A549 (cell line): Measurements from ENCODE around the gene AKR1C3. TPM values are rescaled to one million over a fixed set of nuclear protein-coding genes. Genes with fewer than 3 reads are reported as not detected.
A peak's percentile ranks its signal among the peaks of the same experiment; 100 is the strongest.

ENCODE experiments used
- ATAC-seq, 2 experiments: fragments of 200-7000 bp in 1 of 2; fragments of >200 bp in 1 of 2; cut with Nextera tagmentation in 1 of 2; cut with Tn5 transposase in 1 of 2; 3 replicates each; pipeline versions ENCODE4 v1.8.0 to v1.9.1; 2018 to 2020; ENCODE audit warnings: mild to moderate bottlenecking in 1 of 2, moderate library complexity in 1 of 2
- CTCF ChIA-PET: fragments of 300-600 bp; sonication (Branson Sonifier 250); formaldehyde crosslinking; extraction: SDS; loops from one replicate; lab custom pipeline; 2021; ENCODE audit warnings: antibody characterized with exemption, inconsistent platforms; lab: Yijun Ruan, JAX
- POLR2A ChIA-PET: fragments of 350-600 bp; formaldehyde crosslinking; extraction: SDS; loops from one replicate; lab custom pipeline; 2021; ENCODE audit warnings: antibody characterized with exemption, inconsistent platforms; lab: Yijun Ruan, JAX
- DNase-seq, 2 experiments: peaks; one replicate each; pipeline versions ENCODE4 v3.0.0 to v3.0.0-alpha.2; 2011 to 2016; ENCODE audit warnings: low read depth in 1 of 2, low spot score in 1 of 2
- FAIRE-seq: peaks from 2 replicates; lab custom pipeline; 2011; peaks lifted over from hg19 to GRCh38; lab: Jason Lieb, UNC
- H3K27ac ChIP-seq, 2 experiments: fragments of >200 bp; sonication (Bioruptor Twin); formaldehyde crosslinking; 3 replicates each; pipeline ENCODE4 v1.5.1; 2016 to 2017
- H3K4me1 ChIP-seq: fragments of >200 bp; sonication (Bioruptor Twin); formaldehyde crosslinking; 3 replicates; pipeline ENCODE4 v1.6.1; 2016
- H3K4me2 ChIP-seq: fragments of >200 bp; sonication (Bioruptor Twin); formaldehyde crosslinking; 3 replicates; pipeline ENCODE4 v1.6.1; 2016
- H3K4me3 ChIP-seq: fragments of >200 bp; sonication (Bioruptor Twin); formaldehyde crosslinking; 3 replicates; pipeline ENCODE4 v1.5.1; 2016
- H3K9me3 ChIP-seq: fragments of >200 bp; sonication (Bioruptor Twin); formaldehyde crosslinking; 3 replicates; pipeline ENCODE4 v1.6.1; 2016
- ATOH8 ChIP-seq: fragments of 250-450 bp; sonication (Bioruptor Pico); IDR thresholded peaks from 2 replicates; pipeline ENCODE4 v1.5.0; 2020; ENCODE audit warnings: low read depth, mild to moderate bottlenecking, moderate library complexity
- CBX2 ChIP-seq: fragments of 200-600 bp; sonication (generic); IDR thresholded peaks from 2 replicates; pipeline ENCODE4 v1.6.1; 2016; ENCODE audit warnings: low read depth, mild to moderate bottlenecking, borderline replicate concordance
- CBX8 ChIP-seq: fragments of 200-600 bp; sonication (generic); IDR thresholded peaks from 2 replicates; pipeline ENCODE4 v1.6.1; 2016
- CEBPB ChIP-seq, 2 experiments: fragments of >200 bp in 1 of 2; sonication (Bioruptor Twin) in 1 of 2; formaldehyde crosslinking in 1 of 2; IDR thresholded peaks; 2 replicates each; pipeline ENCODE4 v1.6.1; 2012 to 2016
- EHF ChIP-seq: fragments of 250-450 bp; sonication (Bioruptor Pico); IDR thresholded peaks from 2 replicates; pipeline ENCODE4 v1.5.0; 2020; ENCODE audit warnings: mild to moderate bottlenecking
- FOSB ChIP-seq: fragments of 250-450 bp; sonication (Bioruptor Pico); IDR thresholded peaks from 2 replicates; pipeline ENCODE4 v1.5.0; 2020; ENCODE audit warnings: mild to moderate bottlenecking, moderate library complexity
- HDAC2 ChIP-seq: fragments of 200-600 bp; sonication (generic); IDR thresholded peaks from 2 replicates; pipeline ENCODE4 v1.6.1; 2016
- HMGXB4 ChIP-seq: fragments of 250-450 bp; sonication (Bioruptor Pico); IDR thresholded peaks from 2 replicates; pipeline ENCODE4 v1.5.0; 2021; ENCODE audit warnings: mild to moderate bottlenecking, moderate library complexity, borderline replicate concordance
- HOXA7 ChIP-seq: fragments of 250-450 bp; sonication (Bioruptor Pico); IDR thresholded peaks from 2 replicates; pipeline ENCODE4 v1.5.0; 2020; ENCODE audit warnings: mild to moderate bottlenecking, moderate library complexity
- HOXB13 ChIP-seq: fragments of 250-450 bp; sonication (Bioruptor Pico); IDR thresholded peaks from 2 replicates; pipeline ENCODE4 v1.5.0; 2020; ENCODE audit warnings: low read depth, mild to moderate bottlenecking, moderate library complexity
- KDM5A ChIP-seq: fragments of 200-600 bp; sonication (generic); IDR thresholded peaks from 2 replicates; pipeline ENCODE4 v1.6.1; 2016; ENCODE audit warnings: antibody characterized with exemption, mild to moderate bottlenecking
- MAFK ChIP-seq: fragments of 450-650 bp; IDR thresholded peaks from 2 replicates; pipeline ENCODE4 v1.6.1; 2014; ENCODE audit not compliant: partially characterized antibody
- MAX ChIP-seq: IDR thresholded peaks from 2 replicates; pipeline ENCODE4 v1.6.1; 2012
- TFCP2L1 ChIP-seq: fragments of 250-450 bp; sonication (Bioruptor Pico); IDR thresholded peaks from 2 replicates; pipeline ENCODE4 v1.5.0; 2021; ENCODE audit warnings: mild to moderate bottlenecking
- TP53 ChIP-seq: fragments of 250-450 bp; sonication (Bioruptor Pico); IDR thresholded peaks from 2 replicates; pipeline ENCODE4 v1.5.0; 2021; ENCODE audit warnings: mild to moderate bottlenecking, moderate library complexity
- ZFP36 ChIP-seq: fragments of 450-650 bp; IDR thresholded peaks from 2 replicates; pipeline ENCODE4 v1.6.1; 2014; ENCODE audit warnings: borderline replicate concordance; ENCODE audit not compliant: partially characterized antibody
- ZNF302 ChIP-seq: fragments of 250-450 bp; sonication (Bioruptor Pico); IDR thresholded peaks from 2 replicates; pipeline ENCODE4 v1.9.0; 2021; ENCODE audit warnings: inconsistent platforms, mild to moderate bottlenecking, moderate library complexity
- WGBS: methylation state at CpG from one replicate; pipeline ENCODE4 v1.1.6; 2017; ENCODE audit errors: missing lambda C conversion rate; 5-methylcytosine and 5-hydroxymethylcytosine counted together
- polyA plus RNA-seq, 4 experiments: library from polyadenylated mRNA; depleted of rRNA in 3 of 4; stranded (reverse); fragments of >200 nt; fragmentation: RNase III in 1 of 4; extraction: RNeasy Plus Mini Kit Qiagen cat#74134 plus additional on column Dnase treatment in 1 of 4; gene quantifications; 2 replicates in 3 of 4; 3 replicates in 1 of 4; pipeline ENCODE4 v1.2.3, GENCODE V29; 2011 to 2017
- TF ChIP-seq, protein P1 (sequence below): fragments of 200-600 bp; sonication (generic); IDR thresholded peaks from 2 replicates; pipeline ENCODE4 v1.6.1; 2016; ENCODE audit warnings: antibody characterized with exemption, mild to moderate bottlenecking, moderate library complexity

AKR1C3 gene
- polyA plus RNA-seq, 2 of the 4 experiments (the other 2 are of a cell fraction) = 1,998 to 3,820 TPM

DNA sequence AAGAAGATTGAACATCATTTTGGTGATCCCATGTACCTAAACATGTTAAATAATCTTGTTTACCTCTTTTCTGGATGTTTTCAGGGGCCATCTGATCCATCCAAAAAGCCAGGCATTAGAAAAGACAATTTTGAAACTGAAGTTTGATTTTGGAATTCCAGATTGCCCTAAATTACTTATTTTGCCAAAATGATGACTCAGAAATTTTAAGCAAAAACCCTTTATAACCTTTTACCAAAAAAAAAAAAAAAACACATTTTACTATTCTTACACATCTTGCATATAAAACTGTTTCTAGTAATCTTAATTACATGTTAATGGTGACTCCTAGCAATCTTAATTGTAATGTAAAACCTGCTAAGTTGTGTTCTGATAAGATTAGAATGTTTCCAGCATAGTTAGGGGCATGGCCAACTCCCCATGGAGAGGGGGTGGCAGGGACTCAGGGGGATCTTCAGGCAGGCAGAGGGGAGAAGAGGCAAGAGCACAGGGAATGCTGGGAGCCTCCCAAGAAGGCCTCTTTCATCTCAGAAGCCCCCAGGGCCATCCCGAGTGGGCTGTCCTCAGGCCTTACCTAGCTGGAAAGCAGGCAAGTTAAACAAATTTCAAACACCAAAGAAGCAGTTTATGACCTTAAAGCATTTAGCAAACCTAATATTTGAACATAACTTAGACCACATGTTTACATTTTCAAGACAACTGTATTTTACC, 25.8 kb upstream of the AKR1C3 start:
- H3K4me3 ChIP-seq = no peak overlapping the region
- WGBS = 79% methylated on average over 1 of the region's 1 CpG
- peak overlapping the region; percentile 95 to 96 for H3K27ac ChIP-seq
- ATAC-seq (no peak), FAIRE-seq (no peak), DNase-seq (no peak)
- peaks cover 48% of the 10 kb centered on the region for H3K4me1 ChIP-seq
- peak overlapping the region; percentile 6; the same call in 1 of the 3 replicates for H3K4me2 ChIP-seq
- CTCF ChIA-PET = no interaction called here
- TF ChIP-seq MAFK (peak; percentile 37), CBX8 (no peak)
- H3K9me3 ChIP-seq = peaks cover 38% of the 10 kb centered on the region
- POLR2A ChIA-PET = no interaction called here

- TF ChIP-seq, protein P1, sequence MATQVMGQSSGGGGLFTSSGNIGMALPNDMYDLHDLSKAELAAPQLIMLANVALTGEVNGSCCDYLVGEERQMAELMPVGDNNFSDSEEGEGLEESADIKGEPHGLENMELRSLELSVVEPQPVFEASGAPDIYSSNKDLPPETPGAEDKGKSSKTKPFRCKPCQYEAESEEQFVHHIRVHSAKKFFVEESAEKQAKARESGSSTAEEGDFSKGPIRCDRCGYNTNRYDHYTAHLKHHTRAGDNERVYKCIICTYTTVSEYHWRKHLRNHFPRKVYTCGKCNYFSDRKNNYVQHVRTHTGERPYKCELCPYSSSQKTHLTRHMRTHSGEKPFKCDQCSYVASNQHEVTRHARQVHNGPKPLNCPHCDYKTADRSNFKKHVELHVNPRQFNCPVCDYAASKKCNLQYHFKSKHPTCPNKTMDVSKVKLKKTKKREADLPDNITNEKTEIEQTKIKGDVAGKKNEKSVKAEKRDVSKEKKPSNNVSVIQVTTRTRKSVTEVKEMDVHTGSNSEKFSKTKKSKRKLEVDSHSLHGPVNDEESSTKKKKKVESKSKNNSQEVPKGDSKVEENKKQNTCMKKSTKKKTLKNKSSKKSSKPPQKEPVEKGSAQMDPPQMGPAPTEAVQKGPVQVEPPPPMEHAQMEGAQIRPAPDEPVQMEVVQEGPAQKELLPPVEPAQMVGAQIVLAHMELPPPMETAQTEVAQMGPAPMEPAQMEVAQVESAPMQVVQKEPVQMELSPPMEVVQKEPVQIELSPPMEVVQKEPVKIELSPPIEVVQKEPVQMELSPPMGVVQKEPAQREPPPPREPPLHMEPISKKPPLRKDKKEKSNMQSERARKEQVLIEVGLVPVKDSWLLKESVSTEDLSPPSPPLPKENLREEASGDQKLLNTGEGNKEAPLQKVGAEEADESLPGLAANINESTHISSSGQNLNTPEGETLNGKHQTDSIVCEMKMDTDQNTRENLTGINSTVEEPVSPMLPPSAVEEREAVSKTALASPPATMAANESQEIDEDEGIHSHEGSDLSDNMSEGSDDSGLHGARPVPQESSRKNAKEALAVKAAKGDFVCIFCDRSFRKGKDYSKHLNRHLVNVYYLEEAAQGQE = peak; percentile 19; the same call in 1 of the 2 replicates
- TF ChIP-seq CBX2 = no peak
- no peak for TF ChIP-seq KDM5A
- peak; percentile 17; the same call in 1 of the 2 replicates for TF ChIP-seq MAX
- no peak for TF ChIP-seq HDAC2
- TF ChIP-seq CEBPB (IDR thresholded peaks at IDR 0.05) = peak in 1 of 2 experiments; percentile 53; a peak in 1 of 4 replicates
- TF ChIP-seq HOXB13 (CRISPR knock-in tag) = 0 out of 2 replicates have a peak, but pooled peaks have one; percentile 59
- TF ChIP-seq ATOH8 (CRISPR knock-in tag) = peak; percentile 32; the same call in 1 of the 2 replicates
- TF ChIP-seq EHF = peak; percentile 81
- TF ChIP-seq ZFP36 = no peak
- 0 out of 2 replicates have a peak, but pooled peaks have one; percentile 68 for TF ChIP-seq FOSB
- TF ChIP-seq TP53 = 0 out of 2 replicates have a peak, but pooled peaks have one; percentile 35
- peak; percentile 43; the same call in 1 of the 2 replicates for TF ChIP-seq HMGXB4 (CRISPR knock-in tag)
- TF ChIP-seq HOXA7 = peak; percentile 40; the same call in 1 of the 2 replicates
- no peak for TF ChIP-seq ZNF302 (CRISPR knock-in tag)
- no peak for TF ChIP-seq TFCP2L1 (CRISPR knock-in tag)
- H3K9me3 ChIP-seq = peaks cover 44% of the 10 kb centered on the region
- peak overlapping the region; percentile 2; the same call in 2 of the 3 replicates for H3K4me3 ChIP-seq
- peak overlapping the region; percentile 95 to 96 for H3K27ac ChIP-seq
- peaks cover 61% of the 10 kb centered on the region for H3K4me1 ChIP-seq
- peak in 1 of 2 experiments; percentile 75; a peak in 2 of 6 replicates for ATAC-seq
- FAIRE-seq = no peak
- H3K4me2 ChIP-seq = peak overlapping the region; percentile 62
- DNase-seq = no peak
- ChIA-PET POLR2A (interaction anchor here (0.8 to 0.9 kb wide), 3 partner anchors 67 to 245 kb away, joined by 3 to 4 read pairs (median 3); partner anchors contain the start of genes AKR1C2 and AKR1E2), CTCF (interaction anchor here (1.2 to 1.4 kb wide), 2 partner anchors 8 to 213 kb away, joined by 4 to 7 read pairs; no protein-coding TSS in a partner anchor)
These were observed 23.4 kb upstream of the AKR1C3 start for GRCh38 chr10:5070648-5071410.
